Transverse colon (tissue), 4 donors: ENCODE results near the gene PHF21A. TPM values are rescaled to one million over a fixed set of nuclear protein-coding genes. Genes with fewer than 3 reads are reported as not detected.

Experiments
- DNase-seq: peaks from one replicate; pipeline ENCODE4 v3.0.0-alpha.2; 2019
- H3K27ac ChIP-seq, 4 donors: fragments of 200-600 bp; sonication (generic); 2 replicates each; pipeline ENCODE4 v1.5.1; 2016 to 2018; ENCODE audit warnings: inconsistent platforms in 4 of 4
- H3K27me3 ChIP-seq: fragments of 200-600 bp; sonication (generic); 2 replicates; pipeline ENCODE4 v1.5.1; 2017; ENCODE audit warnings: inconsistent platforms
- H3K36me3 ChIP-seq, 4 donors: fragments of 200-600 bp; sonication (generic); 2 replicates each; pipeline ENCODE4 v1.5.1; 2017 to 2019; ENCODE audit warnings: inconsistent platforms in 4 of 4
- H3K4me1 ChIP-seq, 4 donors: fragments of 200-600 bp; sonication (generic); 2 replicates each; pipeline ENCODE4 v1.5.1; 2017 to 2020; ENCODE audit warnings: inconsistent platforms in 4 of 4
- H3K4me3 ChIP-seq, 4 donors: fragments of 200-600 bp; sonication (generic); 1 replicate in 1 of 4; 2 replicates in 3 of 4; pipeline versions ENCODE4 v1.5.1 to v1.6.1; 2017 to 2019; ENCODE audit warnings: inconsistent platforms in 4 of 4
- H3K9me3 ChIP-seq, 2 donors: fragments of 200-600 bp; sonication (generic); 2 replicates each; pipeline ENCODE4 v1.5.1; 2017 to 2019; ENCODE audit warnings: inconsistent platforms in 2 of 2
- EP300 ChIP-seq: sonication (generic); formaldehyde crosslinking; IDR thresholded peaks from one replicate; pipeline ENCODE4 v1.6.1; 2017; ENCODE audit warnings: antibody characterized with exemption, low read depth
- POLR2A ChIP-seq: fragments of 450-650 bp; IDR thresholded peaks from one replicate; pipeline ENCODE4 v1.6.1; 2016; ENCODE audit warnings: antibody characterized with exemption, mild to moderate bottlenecking, moderate library complexity
- POLR2AphosphoS5 ChIP-seq, 3 donors: sonication (generic); formaldehyde crosslinking; IDR thresholded peaks; one replicate each; pipeline ENCODE4 v1.6.1; 2016; ENCODE audit warnings: antibody characterized with exemption in 3 of 3
- WGBS, 2 donors: methylation state at CpG; one replicate each; pipeline ENCODE4 v1.1.5; 2018; ENCODE audit warnings: low coverage in 1 of 2; 5-methylcytosine and 5-hydroxymethylcytosine counted together
- in situ Hi-C, 4 donors: fragments of 200-750 bp; cut with MboI; loops; one replicate each; pipeline versions ENCODE4 v1.15.0 to v1.15.1; 2017; ENCODE audit warnings: low sequenced_read_pairs in 3 of 4, low pct_ligation_motif_present in 1 of 4, low pct_unique_long_range_greater_than_20kb in 1 of 4
- intact Hi-C: fragments of 100-400 bp; cut with DNase I; formaldehyde crosslinking; loops from one replicate; pipeline ENCODE4 v1.15.1; 2023; ENCODE audit warnings: low total_unique reads
- total RNA-seq, 4 donors: library from RNA; depleted of rRNA; stranded (reverse); fragments of >200 nt; gene quantifications; one replicate each; pipeline ENCODE4 v1.1.0, GENCODE V29; 2016
- TF ChIP-seq, protein P1 (sequence below), 5 experiments: fragments of 200-600 bp in 3 of 5; fragments of 450-650 bp in 2 of 5; sonication (generic) in 3 of 5; IDR thresholded peaks; 1 replicate in 2 of 5; 2 replicates in 3 of 5; pipeline ENCODE4 v1.5.1; 2016 to 2017; ENCODE audit warnings: antibody characterized with exemption in 5 of 5, inconsistent platforms in 3 of 5, mild to moderate bottlenecking in 2 of 5, moderate library complexity in 1 of 5

PHF21A gene
- total RNA-seq, 4 donors from 2014 or later, result 18.6 to 57.2 (median 40.2) TPM

DNA sequence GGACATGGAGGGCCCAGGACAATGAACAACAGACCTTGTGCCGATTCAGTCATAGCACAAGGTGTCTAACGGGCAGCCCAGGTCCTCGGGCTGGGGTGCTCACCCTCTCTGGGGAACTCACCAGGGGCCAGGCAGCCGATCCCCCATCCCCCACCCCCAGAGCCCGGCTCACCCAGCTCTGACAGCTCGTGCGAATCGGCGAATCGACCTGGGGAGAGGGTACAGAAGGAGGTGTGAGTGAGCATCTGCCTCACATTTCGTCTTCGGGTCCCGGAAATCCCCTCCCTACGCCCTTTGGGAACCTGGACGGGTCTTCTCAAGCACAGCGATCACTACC lies 204.0 kb downstream of the PHF21A start:
- 3% methylated on average over 15 of the region's 16 CpGs; no CpG with 5 or more reads in 1 of the 2 donors for WGBS, 2 donors
- peak overlapping the region; percentile 88 to 97 (median 92) for H3K27ac ChIP-seq
- in situ Hi-C loops (loop anchor here in 1 of 4 donors (10.0 kb wide), 1 partner anchor 62 kb away; no protein-coding TSS in a partner anchor), intact Hi-C loops (no loop called here)
- no peaks in the 10 kb centered on the region for H3K9me3 ChIP-seq
- H3K27me3 ChIP-seq, result peaks cover 13% of the 10 kb centered on the region
- TF ChIP-seq, protein P1, sequence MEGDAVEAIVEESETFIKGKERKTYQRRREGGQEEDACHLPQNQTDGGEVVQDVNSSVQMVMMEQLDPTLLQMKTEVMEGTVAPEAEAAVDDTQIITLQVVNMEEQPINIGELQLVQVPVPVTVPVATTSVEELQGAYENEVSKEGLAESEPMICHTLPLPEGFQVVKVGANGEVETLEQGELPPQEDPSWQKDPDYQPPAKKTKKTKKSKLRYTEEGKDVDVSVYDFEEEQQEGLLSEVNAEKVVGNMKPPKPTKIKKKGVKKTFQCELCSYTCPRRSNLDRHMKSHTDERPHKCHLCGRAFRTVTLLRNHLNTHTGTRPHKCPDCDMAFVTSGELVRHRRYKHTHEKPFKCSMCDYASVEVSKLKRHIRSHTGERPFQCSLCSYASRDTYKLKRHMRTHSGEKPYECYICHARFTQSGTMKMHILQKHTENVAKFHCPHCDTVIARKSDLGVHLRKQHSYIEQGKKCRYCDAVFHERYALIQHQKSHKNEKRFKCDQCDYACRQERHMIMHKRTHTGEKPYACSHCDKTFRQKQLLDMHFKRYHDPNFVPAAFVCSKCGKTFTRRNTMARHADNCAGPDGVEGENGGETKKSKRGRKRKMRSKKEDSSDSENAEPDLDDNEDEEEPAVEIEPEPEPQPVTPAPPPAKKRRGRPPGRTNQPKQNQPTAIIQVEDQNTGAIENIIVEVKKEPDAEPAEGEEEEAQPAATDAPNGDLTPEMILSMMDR (IDR thresholded peaks at IDR 0.05), result no peak
- TF ChIP-seq POLR2AphosphoS5 (IDR thresholded peaks at IDR 0.05), result no peak
- TF ChIP-seq POLR2A, result no peak
- no peak for TF ChIP-seq EP300
- H3K4me3 ChIP-seq, result peak overlapping the region; percentile 46 to 93 (median 84)
- peaks cover 17 to 28% (median 19%) of the 10 kb centered on the region in 4 donors for H3K4me1 ChIP-seq
- H3K36me3 ChIP-seq, result peaks cover 0 to 27% (median 9%) of the 10 kb centered on the region in 4 donors
- DNase-seq, result peak; percentile 31

DNA sequence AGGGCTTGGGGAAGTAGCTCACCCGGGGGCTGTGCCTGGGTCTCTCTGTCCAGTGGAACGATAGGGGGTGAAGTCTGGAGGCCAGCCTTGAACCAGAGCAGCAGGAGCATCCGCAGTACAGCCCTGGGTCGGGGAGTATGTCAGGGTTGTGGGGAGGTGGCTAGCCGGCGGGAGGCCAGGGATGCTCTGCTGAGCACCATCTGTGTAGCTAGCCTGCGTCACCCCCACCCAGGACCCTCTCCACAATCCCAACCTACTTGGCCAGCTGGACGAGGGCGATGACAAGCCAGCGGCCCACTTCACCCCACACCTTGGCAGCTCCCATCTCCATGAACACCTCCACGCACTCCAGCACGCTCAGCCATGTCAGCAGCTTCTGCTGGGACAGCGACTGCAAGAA lies 205.8 kb downstream of the PHF21A start:
- no peak for TF ChIP-seq EP300
- no peak for TF ChIP-seq POLR2A
- Histone ChIP-seq H3K9me3 (no peaks in the 10 kb centered on the region), H3K36me3 (peaks cover 0 to 30% (median 11%) of the 10 kb centered on the region in 4 donors), H3K27me3 (no peaks in the 10 kb centered on the region), H3K27ac (no peak overlapping the region), H3K4me3 (no peak overlapping the region), H3K4me1 (peaks cover 11 to 21% (median 13%) of the 10 kb centered on the region in 4 donors)
- no peak for DNase-seq
- WGBS, 2 donors, result 85% methylated on average over 9 of the region's 13 CpGs; no CpG with 5 or more reads in 1 of the 2 donors
- intact Hi-C loops, result no loop called here
- in situ Hi-C loops, result loop anchor here in 1 of 4 donors (10.0 kb wide), 1 partner anchor 61 kb away; no protein-coding TSS in a partner anchor

DNA sequence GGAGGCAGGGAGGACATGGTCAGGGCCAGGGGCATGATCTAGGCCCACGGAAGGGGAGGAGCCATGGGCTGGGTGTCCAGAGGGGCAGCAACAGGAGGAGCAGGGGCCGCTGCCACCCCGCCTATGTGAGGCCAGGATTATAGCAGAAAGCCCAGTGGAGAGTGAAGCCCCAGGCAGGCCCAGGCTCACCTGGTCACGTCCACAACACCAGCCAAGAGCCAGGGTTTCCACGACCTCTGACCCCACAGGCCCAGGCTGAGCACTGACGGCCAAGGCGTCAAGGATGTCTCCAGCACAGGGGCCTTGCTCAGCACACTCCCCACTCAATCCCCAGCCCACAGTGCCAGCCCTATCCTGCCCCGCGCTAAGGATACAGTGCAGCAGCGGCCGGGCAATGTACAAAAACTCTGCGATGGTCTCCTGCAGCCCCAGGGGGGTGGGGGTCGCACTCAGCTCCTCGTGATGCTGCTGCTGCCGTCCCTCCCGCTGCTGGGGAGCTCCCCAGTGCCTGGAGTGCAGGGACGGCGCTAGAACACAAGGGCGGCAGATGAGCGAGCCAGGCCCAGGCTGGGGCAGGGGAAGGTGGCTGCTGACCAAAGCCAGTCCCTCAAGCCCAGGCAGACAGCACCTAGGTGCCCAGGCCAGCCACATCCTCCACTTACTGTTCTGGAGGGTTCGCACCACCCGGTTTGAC lies 207.2 kb downstream of the PHF21A start:
- DNase-seq, result no peak
- in situ Hi-C loops, result loop anchor here in 1 of 4 donors (10.0 kb wide), 1 partner anchor 59 kb away; no protein-coding TSS in a partner anchor
- WGBS, 2 donors, result 87% methylated on average over 22 of the region's 22 CpGs; no CpG with 5 or more reads in 1 of the 2 donors
- Histone ChIP-seq H3K36me3 (peaks cover 0 to 30% (median 11%) of the 10 kb centered on the region in 4 donors), H3K4me3 (no peak overlapping the region), H3K4me1 (peaks cover 11 to 21% (median 13%) of the 10 kb centered on the region in 4 donors), H3K9me3 (no peaks in the 10 kb centered on the region), H3K27ac (no peak overlapping the region), H3K27me3 (no peaks in the 10 kb centered on the region)
- intact Hi-C loops, result no loop called here
- no peak for TF ChIP-seq POLR2AphosphoS5 (IDR thresholded peaks at IDR 0.05)

DNA sequence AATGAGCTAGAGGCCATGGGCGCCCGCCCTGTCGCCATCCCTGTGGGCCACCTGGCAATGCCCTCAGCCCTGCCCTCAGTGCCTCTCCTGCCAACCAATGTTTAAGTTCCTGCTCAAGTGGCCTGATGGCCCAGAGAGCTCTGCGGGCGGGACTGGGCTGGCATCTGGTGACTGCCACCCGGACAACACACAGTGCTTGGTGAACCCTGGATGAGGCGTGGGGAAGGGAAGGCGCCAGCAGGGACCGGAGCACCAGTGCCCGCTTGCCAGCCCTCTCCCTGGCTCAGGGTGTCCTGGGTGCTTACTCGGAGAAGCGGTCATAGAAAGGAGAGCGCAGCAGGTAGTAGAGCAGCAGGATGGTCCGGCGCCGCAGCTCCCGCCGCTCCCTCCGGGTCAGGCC lies 207.7 kb downstream of the PHF21A start:
- Histone ChIP-seq H3K27me3 (no peaks in the 10 kb centered on the region), H3K4me3 (no peak overlapping the region), H3K27ac (no peak overlapping the region), H3K36me3 (peaks cover 0 to 30% (median 11%) of the 10 kb centered on the region in 4 donors), H3K4me1 (peaks cover 9 to 18% (median 13%) of the 10 kb centered on the region in 4 donors), H3K9me3 (no peaks in the 10 kb centered on the region)
- 93% methylated on average over 19 of the region's 19 CpGs; no CpG with 5 or more reads in 1 of the 2 donors for WGBS, 2 donors
- no peak for DNase-seq
- TF ChIP-seq, protein P1 (IDR thresholded peaks at IDR 0.05), result no peak
- TF ChIP-seq POLR2A (no peak), POLR2AphosphoS5 (IDR thresholded peaks at IDR 0.05) (no peak), EP300 (no peak)
- intact Hi-C loops (no loop called here), in situ Hi-C loops (loop anchor here in 1 of 4 donors (10.0 kb wide), 1 partner anchor 59 kb away; no protein-coding TSS in a partner anchor)

DNA sequence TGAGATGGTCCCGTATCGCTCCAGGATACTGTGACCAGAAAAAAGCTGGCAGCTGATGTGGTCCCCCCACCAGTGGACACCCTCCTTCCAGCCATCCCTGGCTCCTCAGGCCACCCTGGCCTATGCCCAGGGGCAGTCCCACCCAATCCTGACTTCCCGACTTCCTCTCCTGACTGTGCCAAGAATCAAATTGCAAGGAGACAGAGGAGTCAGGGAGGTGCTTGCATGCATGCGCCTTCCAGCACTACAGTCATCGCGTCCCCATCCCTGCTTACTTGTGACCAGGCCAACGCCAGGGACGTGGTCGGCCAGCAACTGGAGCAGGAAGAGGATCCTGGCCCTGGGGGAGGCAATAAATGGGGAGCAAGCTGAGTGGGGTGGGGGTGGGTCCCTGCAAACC lies 210.6 kb downstream of the PHF21A start:
- in situ Hi-C loops, result loop anchor here in 1 of 4 donors (10.0 kb wide), 1 partner anchor 56 kb away; no protein-coding TSS in a partner anchor
- TF ChIP-seq EP300 (no peak), POLR2AphosphoS5 (IDR thresholded peaks at IDR 0.05) (no peak), POLR2A (no peak)
- TF ChIP-seq, protein P1 (IDR thresholded peaks at IDR 0.05), result no peak
- no peaks in the 10 kb centered on the region for H3K27me3 ChIP-seq
- no peaks in the 10 kb centered on the region for H3K9me3 ChIP-seq
- WGBS, 2 donors, result 92% methylated on average over 9 of the region's 9 CpGs; no CpG with 5 or more reads in 1 of the 2 donors
- DNase-seq, result no peak
- peaks cover 0 to 30% (median 11%) of the 10 kb centered on the region in 4 donors for H3K36me3 ChIP-seq
- H3K4me3 ChIP-seq, result no peak overlapping the region
- intact Hi-C loops, result no loop called here
- peaks cover 0 to 10% (median 2%) of the 10 kb centered on the region in 4 donors for H3K4me1 ChIP-seq
- no peak overlapping the region for H3K27ac ChIP-seq
